GM12878 (cell line): ENCODE results near the gene RNF113A. TPM values are rescaled to one million over a fixed set of nuclear protein-coding genes. Genes with fewer than 3 reads are reported as not detected.

Experiments used
- CEBPB ChIP-seq, 2 experiments: fragments of 150-350 bp in 1 of 2; IDR thresholded peaks; 2 replicates each; pipeline ENCODE4 v1.6.1; 2012 to 2014; ENCODE audit warnings: low read depth in 2 of 2, low read length in 2 of 2, borderline replicate concordance in 1 of 2, inconsistent platforms in 1 of 2
- CREB1 ChIP-seq: IDR thresholded peaks from 2 replicates; pipeline ENCODE4 v1.6.1; 2012; ENCODE audit warnings: low read depth, mild to moderate bottlenecking, inconsistent platforms
- FOXM1 ChIP-seq: IDR thresholded peaks from 2 replicates; pipeline ENCODE4 v1.6.1; 2012; ENCODE audit warnings: low read depth, mild to moderate bottlenecking, inconsistent platforms, low read length, moderate library complexity
- IRF5 ChIP-seq: fragments of 450-650 bp; IDR thresholded peaks from 2 replicates; pipeline ENCODE4 v1.6.1; 2017; ENCODE audit warnings: borderline replicate concordance
- JUND ChIP-seq: IDR thresholded peaks from 2 replicates; pipeline ENCODE4 v1.6.1; 2012; ENCODE audit warnings: low read depth, mild to moderate bottlenecking, low read length, improper control_type of control experiment, moderate library complexity
- KLF5 ChIP-seq: fragments of 450-650 bp; IDR thresholded peaks from 2 replicates; pipeline ENCODE4 v1.6.1; 2014; ENCODE audit warnings: mild to moderate bottlenecking; ENCODE audit not compliant: partially characterized antibody
- LARP7 ChIP-seq: fragments of 450-650 bp; IDR thresholded peaks from 2 replicates; pipeline ENCODE4 v1.6.1; 2017; ENCODE audit warnings: mild to moderate bottlenecking
- MEF2A ChIP-seq: IDR thresholded peaks from 2 replicates; pipeline ENCODE4 v1.6.1; 2011; ENCODE audit warnings: low read depth, mild to moderate bottlenecking, low read length, moderate library complexity; ENCODE audit not compliant: insufficient read depth
- MTA3 ChIP-seq: IDR thresholded peaks from 2 replicates; pipeline ENCODE4 v1.6.1; 2012; ENCODE audit warnings: low read length, inconsistent platforms, borderline replicate concordance
- NFXL1 ChIP-seq: fragments of 450-650 bp; IDR thresholded peaks from 2 replicates; pipeline ENCODE4 v1.6.1; 2017; ENCODE audit warnings: antibody characterized with exemption, mild to moderate bottlenecking, borderline replicate concordance
- NRF1 ChIP-seq: conservative IDR thresholded peaks from 2 replicates; pipeline ENCODE4 v1.6.1; 2011; ENCODE audit warnings: mild to moderate bottlenecking, low read depth, low read length, improper control_type of control experiment
- SMC3 ChIP-seq: IDR thresholded peaks from 2 replicates; pipeline ENCODE4 v1.6.1; 2011; ENCODE audit warnings: low read length, improper control_type of control experiment, borderline replicate concordance
- SREBF1 ChIP-seq: IDR thresholded peaks from 2 replicates; pipeline ENCODE4 v1.6.1; 2012; ENCODE audit warnings: mild to moderate bottlenecking, low read length
- TAF1 ChIP-seq: IDR thresholded peaks from 2 replicates; pipeline ENCODE4 v1.6.1; 2011; ENCODE audit warnings: mild to moderate bottlenecking, low read depth, low read length, borderline replicate concordance
- USF2 ChIP-seq: IDR thresholded peaks from 2 replicates; pipeline ENCODE4 v1.6.1; 2011; ENCODE audit warnings: low read depth, low read length, improper control_type of control experiment, borderline replicate concordance
- WRNIP1 ChIP-seq: IDR thresholded peaks from 2 replicates; pipeline ENCODE4 v1.6.1; 2011; ENCODE audit warnings: low read depth, low read length, improper control_type of control experiment, borderline replicate concordance
- ZBTB11 ChIP-seq: fragments of 450-650 bp; formaldehyde crosslinking; IDR thresholded peaks from 2 replicates; pipeline ENCODE4 v1.5.0; 2022; ENCODE audit warnings: mild to moderate bottlenecking, missing genetic modification characterization
- ZZZ3 ChIP-seq: IDR thresholded peaks from 2 replicates; pipeline ENCODE4 v1.6.1; 2011; ENCODE audit warnings: low read depth; ENCODE audit not compliant: control insufficient read depth, insufficient read length
- polyA plus RNA-seq, 11 experiments: library from polyadenylated mRNA; depleted of rRNA in 4 of 11; unstranded in 6 of 11; stranded (reverse) in 5 of 11; fragments of >200 nt; fragmentation: Nextera tagmentation in 4 of 11; fragmentation: Illumina TruSeq in 1 of 11; extraction: Ambion mirVana in 4 of 11; extraction: Trizol in 1 of 11; gene quantifications; 1 replicate in 1 of 11; 2 replicates in 10 of 11; pipeline versions ENCODE4 v1.2.1 to v1.2.3, GENCODE V29; 2011 to 2016; ENCODE audit warnings: inconsistent platforms in 2 of 11, missing spikeins in 2 of 11, low read depth in 1 of 11
- total RNA-seq, 4 experiments: library from RNA; depleted of rRNA in 3 of 4; stranded (reverse); fragments of >200 nt in 3 of 4; fragmentation: Illumina TruSeq in 1 of 4; extraction: Trizol in 1 of 4; gene quantifications; 2 replicates each; pipeline versions ENCODE4 v1.2.1 to v1.2.3, GENCODE V29; 2013 to 2021
- TF ChIP-seq, protein P1 (sequence below): fragments of 450-650 bp; IDR thresholded peaks from 2 replicates; pipeline ENCODE4 v1.6.1; 2016; ENCODE audit warnings: mild to moderate bottlenecking, moderate library complexity, borderline replicate concordance
- TF ChIP-seq, protein P2 (sequence below): IDR thresholded peaks from 2 replicates; pipeline ENCODE4 v1.6.1; 2012; ENCODE audit warnings: low read depth, low read length, improper control_type of control experiment

Gene RNF113A
- total and polyA plus RNA-seq, 10 of the 15 experiments (the other 5 are each of a cell fraction or from before 2014, with no cell fraction given): 20.6 to 33.1 (median 23.4) TPM

DNA sequence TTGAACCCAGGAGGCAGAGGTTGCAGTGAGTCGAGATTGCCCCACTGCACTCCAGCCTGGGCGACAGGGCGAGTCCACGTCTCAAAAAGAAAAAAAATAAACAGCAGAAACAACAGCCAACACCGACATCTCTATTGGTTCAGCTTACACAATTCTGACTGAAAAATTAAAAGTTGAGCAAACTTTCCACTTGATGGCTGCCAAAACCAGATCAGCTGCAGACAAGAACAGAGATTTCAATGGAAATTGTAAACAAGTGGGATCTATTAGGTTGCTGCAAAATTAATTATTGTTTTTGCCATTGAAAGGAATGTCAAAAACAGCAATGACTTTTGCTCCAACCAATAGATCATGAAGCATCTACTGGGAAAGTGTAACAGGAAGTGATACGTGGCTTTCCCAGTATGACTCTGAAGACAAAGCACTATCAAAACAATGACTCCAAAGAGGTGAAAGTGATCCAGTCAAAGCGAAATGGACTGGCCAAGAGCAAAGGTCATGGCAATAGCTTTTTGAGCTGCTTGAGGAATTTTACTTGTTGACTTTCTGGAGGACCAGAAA, 45.1 kb downstream of the RNF113A start (continued):
- no peak for TF ChIP-seq ZBTB11 (CRISPR knock-in tag)
- no peak for TF ChIP-seq FOXM1
- no peak for TF ChIP-seq MTA3
- TF ChIP-seq, protein P1, sequence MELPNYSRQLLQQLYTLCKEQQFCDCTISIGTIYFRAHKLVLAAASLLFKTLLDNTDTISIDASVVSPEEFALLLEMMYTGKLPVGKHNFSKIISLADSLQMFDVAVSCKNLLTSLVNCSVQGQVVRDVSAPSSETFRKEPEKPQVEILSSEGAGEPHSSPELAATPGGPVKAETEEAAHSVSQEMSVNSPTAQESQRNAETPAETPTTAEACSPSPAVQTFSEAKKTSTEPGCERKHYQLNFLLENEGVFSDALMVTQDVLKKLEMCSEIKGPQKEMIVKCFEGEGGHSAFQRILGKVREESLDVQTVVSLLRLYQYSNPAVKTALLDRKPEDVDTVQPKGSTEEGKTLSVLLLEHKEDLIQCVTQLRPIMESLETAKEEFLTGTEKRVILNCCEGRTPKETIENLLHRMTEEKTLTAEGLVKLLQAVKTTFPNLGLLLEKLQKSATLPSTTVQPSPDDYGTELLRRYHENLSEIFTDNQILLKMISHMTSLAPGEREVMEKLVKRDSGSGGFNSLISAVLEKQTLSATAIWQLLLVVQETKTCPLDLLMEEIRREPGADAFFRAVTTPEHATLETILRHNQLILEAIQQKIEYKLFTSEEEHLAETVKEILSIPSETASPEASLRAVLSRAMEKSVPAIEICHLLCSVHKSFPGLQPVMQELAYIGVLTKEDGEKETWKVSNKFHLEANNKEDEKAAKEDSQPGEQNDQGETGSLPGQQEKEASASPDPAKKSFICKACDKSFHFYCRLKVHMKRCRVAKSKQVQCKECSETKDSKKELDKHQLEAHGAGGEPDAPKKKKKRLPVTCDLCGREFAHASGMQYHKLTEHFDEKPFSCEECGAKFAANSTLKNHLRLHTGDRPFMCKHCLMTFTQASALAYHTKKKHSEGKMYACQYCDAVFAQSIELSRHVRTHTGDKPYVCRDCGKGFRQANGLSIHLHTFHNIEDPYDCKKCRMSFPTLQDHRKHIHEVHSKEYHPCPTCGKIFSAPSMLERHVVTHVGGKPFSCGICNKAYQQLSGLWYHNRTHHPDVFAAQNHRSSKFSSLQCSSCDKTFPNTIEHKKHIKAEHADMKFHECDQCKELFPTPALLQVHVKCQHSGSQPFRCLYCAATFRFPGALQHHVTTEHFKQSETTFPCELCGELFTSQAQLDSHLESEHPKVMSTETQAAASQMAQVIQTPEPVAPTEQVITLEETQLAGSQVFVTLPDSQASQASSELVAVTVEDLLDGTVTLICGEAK: no peak
- TF ChIP-seq KLF5: no peak
- no peak for TF ChIP-seq TAF1
- TF ChIP-seq MEF2A: no peak
- TF ChIP-seq WRNIP1: no peak
- TF ChIP-seq JUND: no peak
- TF ChIP-seq USF2: no peak
- no peak for TF ChIP-seq NFXL1
- TF ChIP-seq NRF1: no peak
- no peak for TF ChIP-seq ZZZ3
- TF ChIP-seq CEBPB (IDR thresholded peaks at IDR 0.05; ENCODE audit: borderline replicate concordance in 1 of 2, low read depth in 2 of 2, low read length in 2 of 2): no peak
- no peak for TF ChIP-seq IRF5
- TF ChIP-seq SREBF1: no peak
- no peak for TF ChIP-seq LARP7
- TF ChIP-seq SMC3: no peak
- TF ChIP-seq, protein P2, sequence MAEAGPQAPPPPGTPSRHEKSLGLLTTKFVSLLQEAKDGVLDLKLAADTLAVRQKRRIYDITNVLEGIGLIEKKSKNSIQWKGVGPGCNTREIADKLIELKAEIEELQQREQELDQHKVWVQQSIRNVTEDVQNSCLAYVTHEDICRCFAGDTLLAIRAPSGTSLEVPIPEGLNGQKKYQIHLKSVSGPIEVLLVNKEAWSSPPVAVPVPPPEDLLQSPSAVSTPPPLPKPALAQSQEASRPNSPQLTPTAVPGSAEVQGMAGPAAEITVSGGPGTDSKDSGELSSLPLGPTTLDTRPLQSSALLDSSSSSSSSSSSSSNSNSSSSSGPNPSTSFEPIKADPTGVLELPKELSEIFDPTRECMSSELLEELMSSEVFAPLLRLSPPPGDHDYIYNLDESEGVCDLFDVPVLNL: no peak
- TF ChIP-seq CREB1: 0 out of 2 replicates have a peak, but pooled peaks have one; percentile 27
